Measurements from ENCODE around the gene LPP.

Gene LPP

DNA sequence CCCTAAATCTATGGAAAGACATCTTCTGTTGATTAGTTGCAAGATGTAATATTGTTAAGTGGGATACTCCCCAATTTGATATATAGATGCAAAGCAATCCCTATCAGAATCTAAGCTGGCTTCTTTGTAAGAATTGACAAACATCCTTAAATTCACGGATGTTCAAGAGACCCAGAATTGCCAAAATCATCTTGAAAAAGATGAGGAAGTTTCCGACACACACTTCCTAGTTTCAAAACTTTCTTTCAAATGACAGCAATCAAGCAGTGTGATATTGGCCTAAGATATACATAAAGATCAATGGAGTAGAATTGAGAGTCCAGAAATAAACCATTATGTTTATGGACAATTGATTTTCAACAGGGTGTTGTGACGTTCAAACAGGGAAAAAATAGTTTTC is 383.6 kb downstream of the LPP start:
- DNase-seq (ENCODE audit: low spot score) (no peak), ATAC-seq (ENCODE audit: low read depth) (no peak)
- H3K4me1 ChIP-seq (ENCODE audit: insufficient read depth, poor library complexity, severe bottlenecking) = peaks cover 24% of the 10 kb centered on the region
- TF ChIP-seq, protein P1, sequence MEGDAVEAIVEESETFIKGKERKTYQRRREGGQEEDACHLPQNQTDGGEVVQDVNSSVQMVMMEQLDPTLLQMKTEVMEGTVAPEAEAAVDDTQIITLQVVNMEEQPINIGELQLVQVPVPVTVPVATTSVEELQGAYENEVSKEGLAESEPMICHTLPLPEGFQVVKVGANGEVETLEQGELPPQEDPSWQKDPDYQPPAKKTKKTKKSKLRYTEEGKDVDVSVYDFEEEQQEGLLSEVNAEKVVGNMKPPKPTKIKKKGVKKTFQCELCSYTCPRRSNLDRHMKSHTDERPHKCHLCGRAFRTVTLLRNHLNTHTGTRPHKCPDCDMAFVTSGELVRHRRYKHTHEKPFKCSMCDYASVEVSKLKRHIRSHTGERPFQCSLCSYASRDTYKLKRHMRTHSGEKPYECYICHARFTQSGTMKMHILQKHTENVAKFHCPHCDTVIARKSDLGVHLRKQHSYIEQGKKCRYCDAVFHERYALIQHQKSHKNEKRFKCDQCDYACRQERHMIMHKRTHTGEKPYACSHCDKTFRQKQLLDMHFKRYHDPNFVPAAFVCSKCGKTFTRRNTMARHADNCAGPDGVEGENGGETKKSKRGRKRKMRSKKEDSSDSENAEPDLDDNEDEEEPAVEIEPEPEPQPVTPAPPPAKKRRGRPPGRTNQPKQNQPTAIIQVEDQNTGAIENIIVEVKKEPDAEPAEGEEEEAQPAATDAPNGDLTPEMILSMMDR (IDR thresholded peaks at IDR 0.05; ENCODE audit: poor library complexity, severe bottlenecking) = no peak
- no peak overlapping the region for H3K27ac ChIP-seq (ENCODE audit: poor library complexity, severe bottlenecking)
- H3K9me3 ChIP-seq (ENCODE audit: severe bottlenecking) = no peaks in the 10 kb centered on the region
- no peaks in the 10 kb centered on the region for H3K27me3 ChIP-seq (ENCODE audit: insufficient read depth, poor library complexity, severe bottlenecking)
- H3K36me3 ChIP-seq (ENCODE audit: low read depth) = 0 out of 2 replicates have a peak, but pooled peaks cover 6% of the 10 kb centered on the region
- no peak overlapping the region for H3K4me3 ChIP-seq (ENCODE audit: severe bottlenecking)

DNA sequence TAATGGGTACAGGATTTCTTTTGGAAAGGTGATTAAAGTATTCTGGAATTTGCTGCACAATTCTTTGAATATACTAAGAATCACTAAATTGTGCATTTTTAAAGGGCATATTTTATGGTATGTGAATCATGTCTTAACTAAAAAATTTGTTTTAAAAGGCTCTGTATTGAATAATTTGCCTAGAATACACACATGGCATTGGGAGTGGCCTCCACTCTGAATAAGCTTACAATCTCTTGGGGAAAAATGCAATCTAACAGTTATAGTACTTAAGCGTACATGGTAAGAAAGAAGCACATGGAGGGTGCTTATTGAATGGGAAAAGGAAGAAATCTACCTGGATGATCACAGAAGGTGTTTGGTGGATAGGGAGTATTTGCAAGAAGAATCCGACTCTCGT is 385.1 kb downstream of the LPP start:
- peaks cover 9% of the 10 kb centered on the region for H3K4me1 ChIP-seq (ENCODE audit: insufficient read depth, poor library complexity, severe bottlenecking)
- DNase-seq (ENCODE audit: low spot score) (no peak), ATAC-seq (ENCODE audit: low read depth) (no peak)
- H3K4me3 ChIP-seq (ENCODE audit: severe bottlenecking) = no peak overlapping the region
- no peaks in the 10 kb centered on the region for H3K27me3 ChIP-seq (ENCODE audit: insufficient read depth, poor library complexity, severe bottlenecking)
- H3K9me3 ChIP-seq (ENCODE audit: severe bottlenecking) = no peaks in the 10 kb centered on the region
- 0 out of 2 replicates have a peak, but pooled peaks cover 4% of the 10 kb centered on the region for H3K36me3 ChIP-seq (ENCODE audit: low read depth)
- no peak overlapping the region for H3K27ac ChIP-seq (ENCODE audit: poor library complexity, severe bottlenecking)
- TF ChIP-seq, protein P1 (IDR thresholded peaks at IDR 0.05; ENCODE audit: poor library complexity, severe bottlenecking) = no peak

DNA sequence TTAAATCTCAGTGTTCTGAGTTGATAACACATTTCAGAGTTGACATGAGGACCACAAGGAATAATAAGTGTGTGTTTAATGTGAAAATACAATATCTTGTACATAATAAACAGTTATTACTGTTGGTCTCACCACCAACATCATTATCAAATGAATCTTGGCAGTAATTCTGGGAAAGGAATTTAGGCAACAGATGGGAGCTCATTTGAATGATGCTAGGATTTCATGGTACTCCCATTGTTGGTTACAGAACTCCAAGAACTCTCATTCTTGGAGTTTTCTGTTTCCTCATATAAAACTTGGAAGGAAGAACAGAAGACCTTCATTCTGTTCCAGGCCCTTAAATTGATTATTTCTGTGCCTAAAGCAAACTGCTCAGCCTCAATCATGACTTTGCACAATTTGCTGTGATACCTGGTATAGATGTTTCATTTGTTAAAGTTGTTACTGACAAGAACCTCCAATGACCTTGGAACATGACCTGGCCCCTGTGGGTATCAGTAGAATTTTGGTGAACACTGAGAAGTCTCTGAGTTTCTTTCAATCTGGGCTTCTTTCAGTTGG is 385.8 kb downstream of the LPP start:
- DNase-seq (ENCODE audit: low spot score) (no peak), ATAC-seq (ENCODE audit: low read depth) (no peak)
- Histone ChIP-seq H3K4me3 (ENCODE audit: severe bottlenecking) (no peak overlapping the region), H3K27ac (ENCODE audit: poor library complexity, severe bottlenecking) (no peak overlapping the region), H3K9me3 (ENCODE audit: severe bottlenecking) (no peaks in the 10 kb centered on the region), H3K36me3 (ENCODE audit: low read depth) (no peaks in the 10 kb centered on the region), H3K27me3 (ENCODE audit: insufficient read depth, poor library complexity, severe bottlenecking) (no peaks in the 10 kb centered on the region), H3K4me1 (ENCODE audit: insufficient read depth, poor library complexity, severe bottlenecking) (peaks cover 3% of the 10 kb centered on the region)
- TF ChIP-seq, protein P1 (IDR thresholded peaks at IDR 0.05; ENCODE audit: poor library complexity, severe bottlenecking) = no peak

DNA sequence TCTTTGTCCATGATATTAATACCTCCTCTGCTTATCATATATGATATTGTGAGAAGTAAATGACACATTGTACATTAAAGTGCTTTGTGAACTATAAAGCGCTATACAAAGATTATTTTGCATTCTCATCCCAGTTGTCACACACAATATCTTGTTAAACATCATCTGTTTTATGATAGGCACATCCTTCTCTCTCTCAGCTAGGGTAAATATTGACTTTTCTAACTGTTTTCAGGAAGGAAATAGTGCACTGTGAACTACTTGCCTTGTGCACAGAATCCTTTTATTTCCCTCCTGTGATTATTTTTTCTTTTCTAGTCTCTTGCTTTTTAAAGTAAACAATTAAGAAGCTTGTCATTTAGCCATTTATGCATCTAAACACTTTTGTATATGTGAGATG is 388.2 kb downstream of the LPP start:
- no peaks in the 10 kb centered on the region for H3K9me3 ChIP-seq (ENCODE audit: severe bottlenecking)
- TF ChIP-seq, protein P1 (IDR thresholded peaks at IDR 0.05; ENCODE audit: poor library complexity, severe bottlenecking) = no peak
- peaks cover 9% of the 10 kb centered on the region for H3K4me1 ChIP-seq (ENCODE audit: insufficient read depth, poor library complexity, severe bottlenecking)
- no peak overlapping the region for H3K27ac ChIP-seq (ENCODE audit: poor library complexity, severe bottlenecking)
- ATAC-seq (ENCODE audit: low read depth) (no peak), DNase-seq (ENCODE audit: low spot score) (no peak)
- no peaks in the 10 kb centered on the region for H3K36me3 ChIP-seq (ENCODE audit: low read depth)
- no peak overlapping the region for H3K4me3 ChIP-seq (ENCODE audit: severe bottlenecking)
- no peaks in the 10 kb centered on the region for H3K27me3 ChIP-seq (ENCODE audit: insufficient read depth, poor library complexity, severe bottlenecking)

DNA sequence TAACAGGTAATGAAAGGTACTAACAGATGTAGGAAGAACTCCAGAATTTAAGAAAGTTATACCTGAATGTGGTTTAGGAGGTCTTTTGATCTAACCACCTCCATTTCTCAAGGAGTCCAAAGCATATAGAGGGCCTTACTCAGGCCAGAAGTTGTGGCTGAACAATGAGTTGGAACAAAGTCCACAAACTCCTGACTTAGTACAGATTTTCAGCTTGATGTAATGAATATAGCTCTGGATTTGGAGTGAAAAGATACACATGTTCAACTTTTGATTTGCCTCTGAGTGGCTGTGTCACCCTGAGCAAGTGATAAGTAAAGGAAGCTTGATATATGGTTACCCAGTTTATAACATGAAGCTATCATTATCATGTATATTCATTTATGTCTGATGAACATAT is 390.1 kb downstream of the LPP start:
- Histone ChIP-seq H3K4me1 (ENCODE audit: insufficient read depth, poor library complexity, severe bottlenecking) (peaks cover 13% of the 10 kb centered on the region), H3K27ac (ENCODE audit: poor library complexity, severe bottlenecking) (no peak overlapping the region), H3K27me3 (ENCODE audit: insufficient read depth, poor library complexity, severe bottlenecking) (no peaks in the 10 kb centered on the region), H3K4me3 (ENCODE audit: severe bottlenecking) (no peak overlapping the region), H3K9me3 (ENCODE audit: severe bottlenecking) (no peaks in the 10 kb centered on the region), H3K36me3 (ENCODE audit: low read depth) (no peaks in the 10 kb centered on the region)
- TF ChIP-seq, protein P1 (IDR thresholded peaks at IDR 0.05; ENCODE audit: poor library complexity, severe bottlenecking) = no peak
- DNase-seq (ENCODE audit: low spot score) = no peak
- no peak for ATAC-seq (ENCODE audit: low read depth)
